ENCODE results near the gene ZC2HC1B.

The ZC2HC1B gene

GRCh38 chr6:143864234-143864633 lies at the start of gene ZC2HC1B:
Gene ZC2HC1B (plus strand): TSS chr6:143864474. CDS start chr6:143864540, 66 bp downstream.
- Mint-ChIP-seq H3K4me1 (ENCODE audit: low read depth) (no peaks in the 10 kb centered on the region), H3K27ac (no peak within 1 kb of the TSS), H3K36me3 (peaks cover 27% of the 10 kb centered on the region), H3K4me3 (no peak within 1 kb of the TSS), H3K27me3 (no peaks in the 10 kb centered on the region), H3K9me3 (ENCODE audit: low read depth) (peaks cover 5% of the 10 kb centered on the region)

- Mint-ChIP-seq H3K27me3 (no peaks in the 10 kb centered on the region), H3K27ac (no peak overlapping the region), H3K4me3 (no peak overlapping the region), H3K4me1 (ENCODE audit: low read depth) (no peaks in the 10 kb centered on the region), H3K9me3 (ENCODE audit: low read depth) (no peaks in the 10 kb centered on the region), H3K36me3 (no peaks in the 10 kb centered on the region)
Observed at GRCh38 chr6:143817621-143818020, 46.7 kb upstream of the ZC2HC1B start.

- H3K4me1 Mint-ChIP-seq (ENCODE audit: low read depth): no peaks in the 10 kb centered on the region
Observed at GRCh38 chr6:143821359-143821758, 42.9 kb upstream of the ZC2HC1B start.

GRCh38 chr6:143822584-143823024 lies 41.7 kb upstream of the ZC2HC1B start:
- no peak overlapping the region for H3K4me3 Mint-ChIP-seq
- no peaks in the 10 kb centered on the region for H3K9me3 Mint-ChIP-seq (ENCODE audit: low read depth)
- H3K27ac Mint-ChIP-seq: no peak overlapping the region
- no peaks in the 10 kb centered on the region for H3K4me1 Mint-ChIP-seq (ENCODE audit: low read depth)
- no peaks in the 10 kb centered on the region for H3K36me3 Mint-ChIP-seq
- no peaks in the 10 kb centered on the region for H3K27me3 Mint-ChIP-seq

More at GRCh38 chr6:143821359-143821758, 42.9 kb upstream of the ZC2HC1B start:
- no peaks in the 10 kb centered on the region for H3K9me3 Mint-ChIP-seq (ENCODE audit: low read depth)
- no peak overlapping the region for H3K4me3 Mint-ChIP-seq
- no peaks in the 10 kb centered on the region for H3K27me3 Mint-ChIP-seq
- no peaks in the 10 kb centered on the region for H3K36me3 Mint-ChIP-seq
- no peak overlapping the region for H3K27ac Mint-ChIP-seq

GRCh38 chr6:143823548-143823947 lies 40.7 kb upstream of the ZC2HC1B start:
- Mint-ChIP-seq H3K4me1 (ENCODE audit: low read depth) (no peaks in the 10 kb centered on the region), H3K4me3 (no peak overlapping the region), H3K27ac (no peak overlapping the region), H3K36me3 (no peaks in the 10 kb centered on the region), H3K27me3 (no peaks in the 10 kb centered on the region), H3K9me3 (ENCODE audit: low read depth) (no peaks in the 10 kb centered on the region)

GRCh38 chr6:143828572-143828971 lies 35.7 kb upstream of the ZC2HC1B start:
- Mint-ChIP-seq H3K27ac (no peak overlapping the region), H3K9me3 (ENCODE audit: low read depth) (no peaks in the 10 kb centered on the region), H3K27me3 (no peaks in the 10 kb centered on the region), H3K36me3 (no peaks in the 10 kb centered on the region), H3K4me1 (ENCODE audit: low read depth) (no peaks in the 10 kb centered on the region), H3K4me3 (no peak overlapping the region)

GRCh38 chr6:143836150-143836549 lies 28.1 kb upstream of the ZC2HC1B start:
- no peaks in the 10 kb centered on the region for H3K4me1 Mint-ChIP-seq (ENCODE audit: low read depth)
- no peak overlapping the region for H3K27ac Mint-ChIP-seq
- H3K9me3 Mint-ChIP-seq (ENCODE audit: low read depth): no peaks in the 10 kb centered on the region
- H3K27me3 Mint-ChIP-seq: no peaks in the 10 kb centered on the region
- no peak overlapping the region for H3K4me3 Mint-ChIP-seq
- H3K36me3 Mint-ChIP-seq: no peaks in the 10 kb centered on the region

- Mint-ChIP-seq H3K4me3 (no peak overlapping the region), H3K27me3 (no peaks in the 10 kb centered on the region), H3K36me3 (no peaks in the 10 kb centered on the region), H3K4me1 (ENCODE audit: low read depth) (peaks cover 4% of the 10 kb centered on the region), H3K9me3 (ENCODE audit: low read depth) (no peaks in the 10 kb centered on the region), H3K27ac (no peak overlapping the region)
Observed at GRCh38 chr6:143838395-143838794, 25.9 kb upstream of the ZC2HC1B start.

- no peaks in the 10 kb centered on the region for H3K9me3 Mint-ChIP-seq (ENCODE audit: low read depth)
- H3K4me3 Mint-ChIP-seq: no peak overlapping the region
- H3K27me3 Mint-ChIP-seq: no peaks in the 10 kb centered on the region
- H3K4me1 Mint-ChIP-seq (ENCODE audit: low read depth): peaks cover 9% of the 10 kb centered on the region
- H3K27ac Mint-ChIP-seq: no peak overlapping the region
- peaks cover 2% of the 10 kb centered on the region for H3K36me3 Mint-ChIP-seq
Observed at GRCh38 chr6:143839196-143839595, 25.1 kb upstream of the ZC2HC1B start.

GRCh38 chr6:143840595-143841265 lies 23.5 kb upstream of the ZC2HC1B start:
- no peaks in the 10 kb centered on the region for H3K9me3 Mint-ChIP-seq (ENCODE audit: low read depth)

GRCh38 chr6:143842461-143842901 lies 21.8 kb upstream of the ZC2HC1B start:
- H3K36me3 Mint-ChIP-seq: peaks cover 10% of the 10 kb centered on the region
- H3K27me3 Mint-ChIP-seq: no peaks in the 10 kb centered on the region
- peaks cover 33% of the 10 kb centered on the region for H3K4me1 Mint-ChIP-seq (ENCODE audit: low read depth)
- peak overlapping the region; percentile 97 for H3K27ac Mint-ChIP-seq
- no peaks in the 10 kb centered on the region for H3K9me3 Mint-ChIP-seq (ENCODE audit: low read depth)
- peak overlapping the region; percentile 96 for H3K4me3 Mint-ChIP-seq

More at GRCh38 chr6:143840595-143841265, 23.5 kb upstream of the ZC2HC1B start:
- Mint-ChIP-seq H3K36me3 (peaks cover 4% of the 10 kb centered on the region), H3K4me3 (peak overlapping the region; percentile 9), H3K4me1 (ENCODE audit: low read depth) (peaks cover 24% of the 10 kb centered on the region), H3K27ac (peak overlapping the region; percentile 22), H3K27me3 (no peaks in the 10 kb centered on the region)

GRCh38 chr6:143842902-143843676 lies 21.2 kb upstream of the ZC2HC1B start, which contains the start of gene LTV1:
Gene LTV1 (plus strand): TSS chr6:143843338. CDS start chr6:143843478, 140 bp downstream.
- Mint-ChIP-seq H3K27me3 (no peaks in the 10 kb centered on the region), H3K9me3 (ENCODE audit: low read depth) (no peaks in the 10 kb centered on the region), H3K36me3 (peaks cover 10% of the 10 kb centered on the region), H3K27ac (peak within 1 kb of the TSS; percentile 97), H3K4me3 (peak within 1 kb of the TSS; percentile 96), H3K4me1 (ENCODE audit: low read depth) (peaks cover 35% of the 10 kb centered on the region)

- Mint-ChIP-seq H3K36me3 (peaks cover 14% of the 10 kb centered on the region), H3K4me3 (peak overlapping the region; percentile 96), H3K27me3 (no peaks in the 10 kb centered on the region), H3K9me3 (ENCODE audit: low read depth) (no peaks in the 10 kb centered on the region), H3K27ac (peak overlapping the region; percentile 97), H3K4me1 (ENCODE audit: low read depth) (peaks cover 39% of the 10 kb centered on the region)
Observed at GRCh38 chr6:143843677-143843999, 20.6 kb upstream of the ZC2HC1B start.

GRCh38 chr6:143844006-143844405 lies 20.3 kb upstream of the ZC2HC1B start:
- Mint-ChIP-seq H3K4me3 (peak overlapping the region; percentile 96), H3K9me3 (ENCODE audit: low read depth) (no peaks in the 10 kb centered on the region), H3K4me1 (ENCODE audit: low read depth) (peaks cover 40% of the 10 kb centered on the region), H3K36me3 (peaks cover 17% of the 10 kb centered on the region), H3K27me3 (no peaks in the 10 kb centered on the region), H3K27ac (peak overlapping the region; percentile 97)

- H3K36me3 Mint-ChIP-seq: peaks cover 27% of the 10 kb centered on the region
- no peaks in the 10 kb centered on the region for H3K27me3 Mint-ChIP-seq
- H3K9me3 Mint-ChIP-seq (ENCODE audit: low read depth): no peaks in the 10 kb centered on the region
- peak overlapping the region; percentile 96 for H3K4me3 Mint-ChIP-seq
- no peak overlapping the region for H3K27ac Mint-ChIP-seq
- peaks cover 50% of the 10 kb centered on the region for H3K4me1 Mint-ChIP-seq (ENCODE audit: low read depth)
Observed at GRCh38 chr6:143845033-143845432, 19.2 kb upstream of the ZC2HC1B start.
